Endodermal cell (in vitro differentiated cells): ENCODE measurements around the gene CORO1C. TPM values are rescaled to one million over a fixed set of nuclear protein-coding genes. Genes with fewer than 3 reads are reported as not detected.

Experiments used
- DNase-seq: peaks from one replicate; pipeline ENCODE4 v3.0.0-alpha.2; 2017
- H3K27ac ChIP-seq: 2 replicates; pipeline ENCODE4 v1.5.1; 2013; ENCODE audit warnings: mild to moderate bottlenecking, low read depth, low read length, moderate library complexity
- H3K27me3 ChIP-seq: 2 replicates; pipeline ENCODE4 v1.6.1; 2013; ENCODE audit warnings: mild to moderate bottlenecking, low read length, moderate library complexity; ENCODE audit not compliant: insufficient read depth, control insufficient read depth, poor library complexity, severe bottlenecking
- H3K36me3 ChIP-seq: 2 replicates; pipeline ENCODE4 v1.7.0; 2013; ENCODE audit warnings: mild to moderate bottlenecking, low read length, moderate library complexity; ENCODE audit not compliant: control insufficient read depth, insufficient read depth
- H3K4me1 ChIP-seq: one replicate; pipeline ENCODE4 v1.7.0; 2013; ENCODE audit warnings: low read length; ENCODE audit not compliant: control insufficient read depth, insufficient read depth
- H3K4me3 ChIP-seq: 2 replicates; pipeline ENCODE4 v1.5.1; 2013; ENCODE audit warnings: mild to moderate bottlenecking, low read length, moderate library complexity
- H3K9ac ChIP-seq: 2 replicates; pipeline ENCODE4 v1.6.1; 2013; ENCODE audit warnings: mild to moderate bottlenecking, low read length, moderate library complexity; ENCODE audit not compliant: poor library complexity, severe bottlenecking; ENCODE audit errors: extremely low read depth
- H3K9me3 ChIP-seq: 2 replicates; pipeline ENCODE4 v1.6.1; 2013; ENCODE audit warnings: mild to moderate bottlenecking, low read length, moderate library complexity; ENCODE audit not compliant: control insufficient read depth
- H3K27ac Mint-ChIP-seq: 2 replicates; pipeline ENCODE4 v1.8.0; 2020; ENCODE audit warnings: mixed read lengths
- H3K27me3 Mint-ChIP-seq: 2 replicates; pipeline ENCODE4 v1.8.0; 2021; ENCODE audit warnings: mild to moderate bottlenecking, mixed read lengths; ENCODE audit not compliant: insufficient read depth
- H3K36me3 Mint-ChIP-seq: 2 replicates; pipeline ENCODE4 v1.8.0; 2020; ENCODE audit warnings: low read depth, mixed read lengths
- H3K4me1 Mint-ChIP-seq: 2 replicates; pipeline ENCODE4 v1.8.0; 2020; ENCODE audit warnings: mixed read lengths
- H3K4me3 Mint-ChIP-seq: 2 replicates; pipeline ENCODE4 v1.8.0; 2020; ENCODE audit warnings: mild to moderate bottlenecking, moderate library complexity, mixed read lengths
- H3K9me3 Mint-ChIP-seq: 2 replicates; pipeline ENCODE4 v1.8.0; 2020; ENCODE audit warnings: mild to moderate bottlenecking, mixed read lengths
- WGBS, 2 experiments: methylation state at CpG; one replicate each; pipeline versions ENCODE4 v1.1.5 to v1.1.7; 2013; ENCODE audit warnings: missing lambda C conversion rate in 2 of 2, mixed read lengths in 1 of 2; ENCODE audit not compliant: insufficient coverage in 1 of 2, insufficient read length in 1 of 2; 5-methylcytosine and 5-hydroxymethylcytosine counted together
- total RNA-seq, 2 donors: library from RNA; stranded (reverse); fragmentation: NEBNext Ultra II Directional in 1 of 2; extraction: Animal tissue kit (Norgen Biotek cat#: 25700) in 1 of 2; gene quantifications; 2 replicates in 1 of 2; 3 replicates in 1 of 2; pipeline ENCODE4 v1.2.1, GENCODE V29; 2021
- TF ChIP-seq, protein P1 (sequence below): fragments of 200-600 bp; sonication (generic); conservative IDR thresholded peaks from 2 replicates; pipeline ENCODE4 v1.5.0; 2021; ENCODE audit warnings: antibody characterized with exemption, mild to moderate bottlenecking

CORO1C gene
- total RNA-seq, 2 donors from 2014 or later = 122 to 125 TPM

DNA sequence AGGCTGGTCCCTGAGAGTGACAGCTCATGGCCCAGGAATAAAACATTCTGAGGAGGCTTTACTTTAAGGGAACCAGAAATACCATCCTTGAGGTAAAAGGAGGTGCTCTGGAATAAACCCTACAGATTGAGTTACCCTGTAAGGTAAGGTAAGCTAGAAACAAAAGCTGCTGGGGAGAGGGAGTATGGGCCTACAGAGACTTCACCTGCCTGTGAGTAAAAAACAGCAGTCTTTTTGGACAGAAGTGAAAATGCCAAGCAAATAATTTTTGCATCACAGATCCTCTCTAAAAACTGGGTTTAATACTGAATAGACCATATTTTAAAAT is 41.2 kb downstream of the CORO1C start:
- Mint-ChIP-seq H3K36me3 (peaks cover 12% of the 10 kb centered on the region), H3K4me3 (no peak overlapping the region), H3K27me3 (no peaks in the 10 kb centered on the region), H3K27ac (peak overlapping the region; percentile 94), H3K4me1 (peaks cover 43% of the 10 kb centered on the region), H3K9me3 (peaks cover 1% of the 10 kb centered on the region)
- Histone ChIP-seq H3K27me3 (no peaks in the 10 kb centered on the region), H3K9ac (no peak overlapping the region), H3K4me1 (peaks cover 38% of the 10 kb centered on the region), H3K36me3 (peaks cover 34% of the 10 kb centered on the region), H3K27ac (peak overlapping the region; percentile 100), H3K9me3 (peaks cover 4% of the 10 kb centered on the region), H3K4me3 (no peak overlapping the region)
- TF ChIP-seq, protein P1, sequence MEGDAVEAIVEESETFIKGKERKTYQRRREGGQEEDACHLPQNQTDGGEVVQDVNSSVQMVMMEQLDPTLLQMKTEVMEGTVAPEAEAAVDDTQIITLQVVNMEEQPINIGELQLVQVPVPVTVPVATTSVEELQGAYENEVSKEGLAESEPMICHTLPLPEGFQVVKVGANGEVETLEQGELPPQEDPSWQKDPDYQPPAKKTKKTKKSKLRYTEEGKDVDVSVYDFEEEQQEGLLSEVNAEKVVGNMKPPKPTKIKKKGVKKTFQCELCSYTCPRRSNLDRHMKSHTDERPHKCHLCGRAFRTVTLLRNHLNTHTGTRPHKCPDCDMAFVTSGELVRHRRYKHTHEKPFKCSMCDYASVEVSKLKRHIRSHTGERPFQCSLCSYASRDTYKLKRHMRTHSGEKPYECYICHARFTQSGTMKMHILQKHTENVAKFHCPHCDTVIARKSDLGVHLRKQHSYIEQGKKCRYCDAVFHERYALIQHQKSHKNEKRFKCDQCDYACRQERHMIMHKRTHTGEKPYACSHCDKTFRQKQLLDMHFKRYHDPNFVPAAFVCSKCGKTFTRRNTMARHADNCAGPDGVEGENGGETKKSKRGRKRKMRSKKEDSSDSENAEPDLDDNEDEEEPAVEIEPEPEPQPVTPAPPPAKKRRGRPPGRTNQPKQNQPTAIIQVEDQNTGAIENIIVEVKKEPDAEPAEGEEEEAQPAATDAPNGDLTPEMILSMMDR = no peak
- DNase-seq = no peak

DNA sequence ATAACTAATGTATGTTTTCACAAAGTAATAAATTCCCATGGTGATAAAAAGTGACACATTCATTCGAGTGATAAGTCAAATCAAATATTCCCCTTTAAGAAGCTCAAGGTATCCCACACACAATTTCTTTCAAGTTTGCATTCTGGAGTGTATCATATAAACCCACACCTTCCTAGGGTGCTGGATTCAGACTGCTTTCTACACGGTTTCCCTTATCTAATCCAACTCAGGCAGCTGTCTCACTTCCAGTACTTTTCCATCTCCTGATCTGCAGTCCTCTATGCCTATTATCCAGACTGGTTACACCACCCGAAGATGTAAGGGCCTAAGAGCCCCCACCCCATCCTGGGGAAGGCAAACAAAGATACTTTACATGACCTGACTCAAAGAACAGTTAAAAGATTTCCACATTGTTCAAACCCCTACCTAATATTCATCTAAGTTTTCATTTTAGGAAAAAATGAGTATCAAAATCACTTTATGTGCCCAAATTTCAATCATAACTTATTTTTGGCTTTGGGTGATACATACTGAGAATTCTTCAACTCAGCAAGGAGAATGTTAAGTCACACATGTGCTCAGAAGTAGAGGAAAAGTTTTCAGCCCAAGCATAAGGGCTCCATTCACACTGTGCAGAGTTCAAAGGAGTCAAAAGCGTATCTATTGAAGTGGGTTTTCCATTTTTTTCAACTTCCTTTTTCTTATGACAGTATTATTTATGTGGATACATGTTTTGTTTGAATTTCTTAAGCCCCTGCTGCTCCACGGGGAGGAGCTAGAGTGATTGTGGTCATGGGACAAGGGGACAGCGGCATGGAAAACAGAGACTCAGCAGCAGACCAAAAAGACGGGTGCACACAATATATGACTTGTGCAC is 41.8 kb downstream of the CORO1C start:
- 69 to 76% methylated on average over 5 to 7 of the region's 7 CpGs for WGBS, 2 experiments
- Histone ChIP-seq H3K27me3 (no peaks in the 10 kb centered on the region), H3K27ac (peak overlapping the region; percentile 100), H3K4me3 (peak overlapping the region; percentile 8), H3K4me1 (peaks cover 40% of the 10 kb centered on the region), H3K9ac (no peak overlapping the region), H3K9me3 (no peaks in the 10 kb centered on the region), H3K36me3 (peaks cover 28% of the 10 kb centered on the region)
- Mint-ChIP-seq H3K36me3 (peaks cover 8% of the 10 kb centered on the region), H3K9me3 (no peaks in the 10 kb centered on the region), H3K27ac (peak overlapping the region; percentile 94), H3K4me1 (peaks cover 46% of the 10 kb centered on the region), H3K4me3 (no peak overlapping the region), H3K27me3 (no peaks in the 10 kb centered on the region)
- TF ChIP-seq, protein P1 = no peak
- DNase-seq = no peak

DNA sequence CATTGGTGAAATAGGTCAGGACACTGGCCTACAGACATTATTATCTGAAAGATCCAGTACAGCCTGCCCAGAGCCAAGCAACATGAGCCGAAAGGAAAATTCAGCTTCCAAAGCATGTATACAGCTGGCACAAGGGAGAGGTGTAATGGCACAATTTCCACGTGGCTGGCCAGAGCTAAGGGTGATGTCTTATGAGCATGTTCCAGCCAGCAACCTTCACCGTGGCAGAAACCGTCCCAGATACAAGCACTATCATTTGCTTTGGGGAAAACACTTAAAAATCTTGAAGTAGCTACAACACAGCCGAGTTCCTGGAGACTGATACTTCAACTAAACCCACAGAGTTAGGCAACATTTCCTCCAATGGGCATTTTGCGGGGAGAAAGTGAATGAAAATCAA is 44.5 kb downstream of the CORO1C start:
- no peak overlapping the region for H3K9ac ChIP-seq
- H3K36me3 ChIP-seq = peaks cover 14% of the 10 kb centered on the region
- H3K4me3 ChIP-seq = no peak overlapping the region
- Mint-ChIP-seq H3K4me1 (peaks cover 45% of the 10 kb centered on the region), H3K27ac (no peak overlapping the region), H3K4me3 (no peak overlapping the region), H3K27me3 (no peaks in the 10 kb centered on the region), H3K36me3 (peaks cover 8% of the 10 kb centered on the region), H3K9me3 (no peaks in the 10 kb centered on the region)
- WGBS, 2 experiments = 89 to 95% methylated on average over 4 to 5 of the region's 6 CpGs
- DNase-seq = no peak
- TF ChIP-seq, protein P1 = no peak
- no peaks in the 10 kb centered on the region for H3K9me3 ChIP-seq
- no peaks in the 10 kb centered on the region for H3K27me3 ChIP-seq
- H3K27ac ChIP-seq = no peak overlapping the region
- peaks cover 33% of the 10 kb centered on the region for H3K4me1 ChIP-seq
